Measurements from ENCODE around the gene AFAP1L1.

DNA sequence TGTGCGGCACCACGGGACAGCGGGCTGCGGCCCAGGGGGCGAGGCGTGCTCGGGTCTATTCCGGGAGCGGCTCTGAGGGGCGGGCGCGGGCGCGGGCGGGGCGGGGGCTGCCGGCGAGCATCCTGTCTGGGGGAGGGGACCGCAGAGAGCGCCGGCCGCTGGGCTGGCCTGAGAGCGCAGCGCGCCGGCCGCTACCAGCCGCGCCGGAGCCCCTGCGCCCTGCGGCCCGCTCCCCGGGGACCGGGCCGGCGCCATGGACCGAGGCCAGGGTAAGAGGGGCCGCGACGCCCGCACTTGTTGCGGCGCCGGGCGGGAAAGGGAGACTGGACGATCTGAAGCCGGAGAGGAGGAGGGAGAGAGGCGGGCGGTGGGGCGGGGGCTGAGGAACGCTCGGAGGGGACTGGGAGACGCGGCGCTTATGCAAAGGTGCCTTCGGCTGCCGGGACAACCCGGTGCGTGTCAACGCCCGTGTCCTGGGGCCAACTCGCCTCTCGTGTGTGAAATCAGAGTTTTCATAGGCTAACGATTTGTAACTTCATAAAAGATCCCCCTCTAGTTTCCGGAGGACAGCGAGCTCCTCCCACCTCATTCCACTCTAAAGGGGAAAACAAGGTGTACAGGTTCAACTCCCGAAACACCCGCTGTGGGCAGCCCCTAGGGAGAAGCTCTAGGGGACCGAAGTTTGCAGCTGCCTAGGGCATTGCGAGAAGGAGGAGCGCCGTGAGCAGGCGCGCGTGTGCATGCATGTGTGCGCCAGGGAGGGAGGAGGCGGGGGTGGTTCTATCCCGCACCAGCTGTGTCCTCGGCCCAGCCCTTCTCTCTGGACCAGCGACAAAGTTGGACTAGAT is at the start of gene AFAP1L1:
- no peak for TF ChIP-seq POLR2A (IDR thresholded peaks at IDR 0.05)
- TF ChIP-seq, protein P1, sequence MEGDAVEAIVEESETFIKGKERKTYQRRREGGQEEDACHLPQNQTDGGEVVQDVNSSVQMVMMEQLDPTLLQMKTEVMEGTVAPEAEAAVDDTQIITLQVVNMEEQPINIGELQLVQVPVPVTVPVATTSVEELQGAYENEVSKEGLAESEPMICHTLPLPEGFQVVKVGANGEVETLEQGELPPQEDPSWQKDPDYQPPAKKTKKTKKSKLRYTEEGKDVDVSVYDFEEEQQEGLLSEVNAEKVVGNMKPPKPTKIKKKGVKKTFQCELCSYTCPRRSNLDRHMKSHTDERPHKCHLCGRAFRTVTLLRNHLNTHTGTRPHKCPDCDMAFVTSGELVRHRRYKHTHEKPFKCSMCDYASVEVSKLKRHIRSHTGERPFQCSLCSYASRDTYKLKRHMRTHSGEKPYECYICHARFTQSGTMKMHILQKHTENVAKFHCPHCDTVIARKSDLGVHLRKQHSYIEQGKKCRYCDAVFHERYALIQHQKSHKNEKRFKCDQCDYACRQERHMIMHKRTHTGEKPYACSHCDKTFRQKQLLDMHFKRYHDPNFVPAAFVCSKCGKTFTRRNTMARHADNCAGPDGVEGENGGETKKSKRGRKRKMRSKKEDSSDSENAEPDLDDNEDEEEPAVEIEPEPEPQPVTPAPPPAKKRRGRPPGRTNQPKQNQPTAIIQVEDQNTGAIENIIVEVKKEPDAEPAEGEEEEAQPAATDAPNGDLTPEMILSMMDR (IDR thresholded peaks at IDR 0.05): no peak
